ENCODE data around the gene SLC8A1. TPM values are rescaled to one million over a fixed set of nuclear protein-coding genes. Genes with fewer than 3 reads are reported as not detected.

Gene SLC8A1
- total and polyA plus RNA-seq, 10 of the 15 experiments (the other 5 are each of a cell fraction or from before 2014, with no cell fraction given): under 0.01 to 1.2 (median 0.01) TPM; not detected in 3

- FAIRE-seq: no peak
- 48% methylated on average over 4 of the region's 4 CpGs for WGBS (ENCODE audit: insufficient coverage, insufficient replicate concordance, low lambda C conversion rate, missing lambda C conversion rate)
- Histone ChIP-seq H3K9me3 (replicated peaks; ENCODE audit: control insufficient read depth, insufficient read depth, low read length) (no peaks in the 10 kb centered on the region), H3K27ac (ENCODE audit: control insufficient read depth, insufficient read depth) (no peak overlapping the region), H3K4me3 (no peak overlapping the region), H3K9ac (ENCODE audit: control insufficient read depth, insufficient read depth, low read length) (no peak overlapping the region), H3K36me3 (ENCODE audit: control insufficient read depth in 2 of 2, insufficient read depth in 2 of 2, low read length in 1 of 2) (no peaks in the 10 kb centered on the region), H2AFZ (ENCODE audit: control insufficient read depth, low read depth, low read length) (no peak overlapping the region), H3K4me1 (ENCODE audit: control insufficient read depth, insufficient read depth, low read length) (no peaks in the 10 kb centered on the region), H4K20me1 (ENCODE audit: control insufficient read depth, insufficient read depth) (no peaks in the 10 kb centered on the region), H3K27me3 (replicated peaks in 1 of 2; ENCODE audit: control insufficient read depth in 2 of 2, insufficient read depth in 2 of 2, low read length in 1 of 2) (no peaks in the 10 kb centered on the region), H3K79me2 (ENCODE audit: control insufficient read depth, insufficient read depth, low read length) (no peaks in the 10 kb centered on the region), H3K4me2 (ENCODE audit: control insufficient read depth, insufficient read depth) (no peak overlapping the region)
- SMC1A ChIA-PET (ENCODE audit: uncharacterized antibody, unreplicated experiment): no interaction called here
- intact Hi-C loops (cut with micrococcal nuclease; ENCODE audit: unreplicated experiment) (no loop called here), in situ Hi-C loops (cut with MboI) (no loop called here)
- POLR2A ChIA-PET: no interaction called here
- CTCF ChIA-PET: no interaction called here
- no peak for ATAC-seq
- BruUV-seq (replicated peaks): no TSS peak
- RAD21 ChIA-PET (ENCODE audit: unreplicated experiment): no interaction called here
- no peak for DNase-seq (ENCODE audit: low read depth, low spot score)
- TF ChIP-seq USF2 (IDR thresholded peaks at IDR 0.05; ENCODE audit: borderline replicate concordance, low read depth, low read length): no peak
- TF ChIP-seq PAX5 (IDR thresholded peaks at IDR 0.05; ENCODE audit: borderline replicate concordance, low read depth, low read length): no peak
- TF ChIP-seq TCF12 (IDR thresholded peaks at IDR 0.05; ENCODE audit: low read depth, low read length): no peak
- TF ChIP-seq HDAC6 (IDR thresholded peaks at IDR 0.05; ENCODE audit: unreplicated experiment): no peak
- no peak for TF ChIP-seq GATAD2B (conservative IDR thresholded peaks at IDR 0.05; ENCODE audit: low read depth)
- TF ChIP-seq ZBTB33 (IDR thresholded peaks at IDR 0.05): no peak
- no peak for TF ChIP-seq CHD1 (IDR thresholded peaks at IDR 0.05; ENCODE audit: low read depth, low read length)
- no peak for TF ChIP-seq MTA3 (IDR thresholded peaks at IDR 0.05; ENCODE audit: borderline replicate concordance, low read length)
- TF ChIP-seq, protein P1, sequence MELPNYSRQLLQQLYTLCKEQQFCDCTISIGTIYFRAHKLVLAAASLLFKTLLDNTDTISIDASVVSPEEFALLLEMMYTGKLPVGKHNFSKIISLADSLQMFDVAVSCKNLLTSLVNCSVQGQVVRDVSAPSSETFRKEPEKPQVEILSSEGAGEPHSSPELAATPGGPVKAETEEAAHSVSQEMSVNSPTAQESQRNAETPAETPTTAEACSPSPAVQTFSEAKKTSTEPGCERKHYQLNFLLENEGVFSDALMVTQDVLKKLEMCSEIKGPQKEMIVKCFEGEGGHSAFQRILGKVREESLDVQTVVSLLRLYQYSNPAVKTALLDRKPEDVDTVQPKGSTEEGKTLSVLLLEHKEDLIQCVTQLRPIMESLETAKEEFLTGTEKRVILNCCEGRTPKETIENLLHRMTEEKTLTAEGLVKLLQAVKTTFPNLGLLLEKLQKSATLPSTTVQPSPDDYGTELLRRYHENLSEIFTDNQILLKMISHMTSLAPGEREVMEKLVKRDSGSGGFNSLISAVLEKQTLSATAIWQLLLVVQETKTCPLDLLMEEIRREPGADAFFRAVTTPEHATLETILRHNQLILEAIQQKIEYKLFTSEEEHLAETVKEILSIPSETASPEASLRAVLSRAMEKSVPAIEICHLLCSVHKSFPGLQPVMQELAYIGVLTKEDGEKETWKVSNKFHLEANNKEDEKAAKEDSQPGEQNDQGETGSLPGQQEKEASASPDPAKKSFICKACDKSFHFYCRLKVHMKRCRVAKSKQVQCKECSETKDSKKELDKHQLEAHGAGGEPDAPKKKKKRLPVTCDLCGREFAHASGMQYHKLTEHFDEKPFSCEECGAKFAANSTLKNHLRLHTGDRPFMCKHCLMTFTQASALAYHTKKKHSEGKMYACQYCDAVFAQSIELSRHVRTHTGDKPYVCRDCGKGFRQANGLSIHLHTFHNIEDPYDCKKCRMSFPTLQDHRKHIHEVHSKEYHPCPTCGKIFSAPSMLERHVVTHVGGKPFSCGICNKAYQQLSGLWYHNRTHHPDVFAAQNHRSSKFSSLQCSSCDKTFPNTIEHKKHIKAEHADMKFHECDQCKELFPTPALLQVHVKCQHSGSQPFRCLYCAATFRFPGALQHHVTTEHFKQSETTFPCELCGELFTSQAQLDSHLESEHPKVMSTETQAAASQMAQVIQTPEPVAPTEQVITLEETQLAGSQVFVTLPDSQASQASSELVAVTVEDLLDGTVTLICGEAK (IDR thresholded peaks at IDR 0.05; ENCODE audit: borderline replicate concordance): no peak
- TF ChIP-seq MXI1 (IDR thresholded peaks at IDR 0.05; ENCODE audit: low read depth, low read length): no peak
- no peak for TF ChIP-seq RBBP5 (conservative IDR thresholded peaks at IDR 0.05)
- TF ChIP-seq ETV6 (conservative IDR thresholded peaks at IDR 0.05 in 1 of 2, IDR thresholded peaks at IDR 0.05 in 1 of 2; ENCODE audit: borderline replicate concordance in 1 of 2, low read depth in 1 of 2): no peak
- no peak for TF ChIP-seq ZNF622 (IDR thresholded peaks at IDR 0.05)
- no peak for TF ChIP-seq E4F1 (IDR thresholded peaks at IDR 0.05; ENCODE audit: borderline replicate concordance, partially characterized antibody)
- TF ChIP-seq POLR2AphosphoS2 (IDR thresholded peaks at IDR 0.05; ENCODE audit: low read depth, low read length): no peak
Observed at GRCh38 chr2:40150266-40150665, 301.6 kb downstream of the SLC8A1 start.

Data from GM12878 (cell line).